HG03520 (cell line): ENCODE data around the gene MVB12B.

ENCODE experiments used
- ATAC-seq: cut with Tn5 transposase; IDR thresholded peaks from one replicate; pipeline ENCODE4 v1.9.1; 2021; ENCODE audit warnings: mild to moderate bottlenecking, moderate library complexity; ENCODE audit not compliant: unreplicated experiment

Gene MVB12B

GRCh38 chr9:126486276-126486675 lies 159.6 kb downstream of the MVB12B start:
- ATAC-seq, result no peak

- no peak for ATAC-seq
Observed at GRCh38 chr9:126487856-126488255, 161.2 kb downstream of the MVB12B start.

- no peak for ATAC-seq
Observed at GRCh38 chr9:126488310-126488709, 161.7 kb downstream of the MVB12B start.

GRCh38 chr9:126488881-126489404 lies 162.3 kb downstream of the MVB12B start:
- ATAC-seq, result no peak

GRCh38 chr9:126489581-126490213 lies 163.1 kb downstream of the MVB12B start:
- ATAC-seq, result no peak

GRCh38 chr9:126490214-126490631 lies 163.6 kb downstream of the MVB12B start:
- ATAC-seq, result no peak

- ATAC-seq, result no peak
Observed at GRCh38 chr9:126490871-126491567, 164.4 kb downstream of the MVB12B start.

GRCh38 chr9:126491568-126491879 lies 164.9 kb downstream of the MVB12B start:
- ATAC-seq, result no peak

- no peak for ATAC-seq
Observed at GRCh38 chr9:126491949-126492348, 165.3 kb downstream of the MVB12B start.

GRCh38 chr9:126494264-126494663 lies 167.6 kb downstream of the MVB12B start:
- no peak for ATAC-seq

- ATAC-seq, result no peak
Observed at GRCh38 chr9:126494746-126495145, 168.1 kb downstream of the MVB12B start.

GRCh38 chr9:126495411-126496180 lies 169.0 kb downstream of the MVB12B start:
- ATAC-seq, result no peak

GRCh38 chr9:126496181-126496576 lies 169.6 kb downstream of the MVB12B start:
- ATAC-seq, result no peak

- ATAC-seq, result no peak
Observed at GRCh38 chr9:126496781-126497659, 170.4 kb downstream of the MVB12B start.

- ATAC-seq, result no peak
Observed at GRCh38 chr9:126497660-126498275, 171.1 kb downstream of the MVB12B start.

GRCh38 chr9:126498331-126498730 lies 171.7 kb downstream of the MVB12B start:
- no peak for ATAC-seq

- ATAC-seq, result no peak
Observed at GRCh38 chr9:126499005-126499910, 172.6 kb downstream of the MVB12B start.

- no peak for ATAC-seq
Observed at GRCh38 chr9:126499911-126500599, 173.4 kb downstream of the MVB12B start.
